Superior temporal gyrus (tissue), 1 donor: ENCODE results near the gene CAMTA1.

Source experiments
- DNase-seq: peaks from one replicate; pipeline ENCODE4 v3.0.0-alpha.2; 2016; ENCODE audit errors: extremely low spot score

Gene CAMTA1

GRCh38 chr1:7529917-7530316 is 744.7 kb downstream of the CAMTA1 start:
- no peak for DNase-seq

DNA sequence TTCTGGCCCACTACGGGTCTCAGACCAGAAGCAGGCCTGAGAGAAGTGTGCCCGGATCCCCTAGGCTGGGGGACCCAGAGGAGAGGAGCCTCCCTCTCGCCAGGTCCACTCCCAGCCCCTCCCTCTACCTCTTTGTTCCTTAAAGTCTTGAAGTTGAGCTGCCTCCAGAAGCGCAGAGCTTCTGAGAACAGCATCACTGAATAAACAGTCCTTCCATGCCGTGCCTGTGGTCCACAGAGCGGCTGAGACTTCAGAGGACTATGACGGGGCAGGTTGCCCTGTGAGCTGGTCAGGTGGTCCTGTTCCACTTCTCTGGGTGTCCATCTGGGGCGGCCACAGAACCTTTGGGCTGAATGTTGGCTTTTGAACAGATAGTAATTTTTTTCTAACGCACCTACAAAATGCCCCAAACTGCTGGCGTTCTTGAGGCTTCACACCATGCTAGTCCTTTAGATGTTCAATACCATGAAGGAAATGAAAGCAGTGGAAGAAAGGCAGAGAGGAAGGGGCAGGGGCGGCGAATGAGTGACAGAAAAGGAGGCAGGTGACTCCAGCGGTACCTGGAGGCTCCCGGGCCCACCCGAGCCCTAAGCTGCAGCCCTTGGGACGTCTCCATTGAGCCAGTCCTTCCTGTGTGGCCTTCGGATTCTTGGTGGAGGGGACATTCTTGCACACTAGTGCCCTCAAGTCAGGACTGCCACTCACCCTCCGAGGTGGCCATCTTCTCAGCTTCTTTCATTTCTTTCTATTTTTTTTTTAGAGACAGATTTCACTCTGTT is 746.5 kb downstream of the CAMTA1 start:
- DNase-seq: no peak

DNA sequence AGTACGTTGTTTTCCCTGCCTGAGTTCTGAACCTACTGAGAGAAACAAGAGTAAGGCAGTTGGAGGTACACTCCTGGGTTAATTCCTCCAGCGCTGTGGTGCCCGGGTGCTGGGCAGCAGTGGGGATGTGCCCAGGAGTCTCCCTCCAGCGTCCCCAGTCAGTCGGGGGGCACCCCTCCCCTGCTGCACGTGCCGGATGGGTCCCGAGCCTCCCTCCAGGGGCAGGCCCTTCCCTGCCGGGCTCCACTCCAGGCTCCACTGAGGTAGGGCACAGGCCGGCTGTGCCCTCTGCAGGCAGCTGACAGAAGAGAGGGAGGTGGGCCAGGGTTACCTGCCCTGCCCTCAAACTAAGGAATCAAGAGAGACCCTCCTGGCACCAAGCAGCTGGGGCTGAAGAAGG is 747.8 kb downstream of the CAMTA1 start:
- DNase-seq: no peak

DNA sequence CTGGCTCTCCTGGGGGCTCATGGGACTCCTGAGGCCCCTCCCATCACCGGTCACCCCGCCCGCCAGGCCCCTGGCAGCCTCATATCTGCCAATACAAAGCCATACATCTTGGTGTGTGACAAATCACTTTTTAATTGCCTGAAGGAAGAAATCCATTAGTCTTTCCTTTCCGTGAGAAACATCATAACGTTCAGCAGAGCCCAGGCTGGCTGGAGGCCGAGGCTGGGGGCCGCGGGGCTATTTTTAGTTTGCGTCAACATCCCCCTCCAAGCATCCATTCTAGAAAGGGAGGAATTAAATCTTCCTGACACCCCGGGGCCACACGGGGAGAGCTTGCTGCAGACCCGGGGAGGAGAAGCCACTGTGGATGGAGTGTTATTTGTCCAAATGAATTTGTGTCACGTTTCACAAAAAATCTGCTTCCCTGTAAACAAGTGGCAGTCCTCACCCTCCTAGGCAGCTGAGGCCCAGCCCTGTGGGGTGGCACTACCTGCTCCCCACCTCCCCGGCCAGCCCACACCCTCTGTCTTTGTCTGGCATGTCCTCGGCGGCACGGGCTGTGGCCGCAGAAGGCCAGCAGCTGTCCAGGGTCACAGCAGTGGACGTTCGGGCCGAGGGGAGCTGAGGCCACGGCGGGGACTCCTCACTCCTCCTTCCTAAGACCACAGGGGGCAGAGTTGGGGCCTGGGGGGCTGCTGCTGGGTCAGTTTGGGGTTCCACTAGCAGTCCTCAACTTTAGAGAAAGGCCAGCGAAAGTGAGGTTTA is 749.0 kb downstream of the CAMTA1 start:
- DNase-seq: no peak

GRCh38 chr1:7535016-7535415 is 749.8 kb downstream of the CAMTA1 start:
- DNase-seq: no peak

GRCh38 chr1:7535934-7536878 is 751.0 kb downstream of the CAMTA1 start:
- DNase-seq: no peak

DNA sequence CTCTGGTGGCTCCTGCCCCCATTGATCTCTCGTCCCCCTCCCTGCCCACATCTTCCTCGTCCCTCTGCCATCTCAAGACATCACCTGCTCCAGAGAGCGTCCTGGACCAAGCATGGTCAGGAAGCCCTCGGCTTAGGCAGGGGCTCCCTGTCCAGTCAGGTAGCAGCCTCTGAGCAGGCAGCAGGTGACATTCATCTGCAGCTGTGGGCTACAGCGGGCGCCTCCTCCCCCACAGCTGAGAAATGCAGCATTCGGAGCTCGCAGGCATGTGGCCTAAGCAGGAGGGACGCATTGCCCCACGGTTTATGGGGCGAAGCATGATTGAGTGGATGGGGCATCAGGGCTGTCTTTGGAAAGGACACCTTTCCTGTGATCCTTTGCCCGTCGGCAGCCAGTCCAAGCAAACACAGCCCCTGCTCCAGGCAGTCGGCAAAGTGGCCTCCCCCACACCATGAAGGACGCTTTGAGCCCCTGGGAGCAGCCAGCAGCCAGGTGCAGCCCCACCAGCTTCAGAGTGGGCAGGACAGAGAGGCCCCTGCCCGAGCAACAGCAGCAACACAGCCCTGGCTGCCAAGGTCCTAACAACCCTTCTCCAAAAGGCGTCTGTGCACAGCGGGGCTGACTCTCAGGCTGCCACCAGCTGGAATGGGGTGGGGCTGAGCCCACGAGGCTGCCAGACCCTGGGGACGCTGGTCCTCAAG is 751.8 kb downstream of the CAMTA1 start:
- DNase-seq: no peak

- no peak for DNase-seq
Measured at GRCh38 chr1:7538033-7538432, 752.8 kb downstream of the CAMTA1 start.

GRCh38 chr1:7538849-7539768 is 753.9 kb downstream of the CAMTA1 start:
- DNase-seq: no peak

DNA sequence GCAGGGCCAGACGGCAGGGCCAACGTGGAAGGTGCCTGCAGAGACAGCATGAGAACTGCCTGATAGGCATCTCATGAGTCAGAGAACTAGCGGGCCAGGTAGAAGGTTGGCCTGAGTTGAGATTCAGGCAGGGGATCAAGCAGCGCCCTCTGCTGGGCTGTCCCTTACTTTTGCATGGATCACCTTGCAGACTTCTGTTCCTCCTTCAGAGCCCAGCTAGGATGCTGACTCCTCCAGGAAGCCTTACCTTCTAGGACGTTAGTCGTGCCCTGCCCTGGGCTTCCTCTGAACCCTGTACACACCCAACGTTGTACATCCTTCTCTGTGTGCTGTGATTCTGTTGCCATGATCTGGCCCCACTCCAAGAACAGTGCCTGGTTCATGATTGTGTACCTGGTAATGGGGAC is 754.5 kb downstream of the CAMTA1 start:
- no peak for DNase-seq

GRCh38 chr1:7540816-7541215 is 755.6 kb downstream of the CAMTA1 start:
- no peak for DNase-seq

- DNase-seq: no peak
Measured at GRCh38 chr1:7541629-7542028, 756.4 kb downstream of the CAMTA1 start.

GRCh38 chr1:7543718-7544090 is 758.5 kb downstream of the CAMTA1 start:
- no peak for DNase-seq

GRCh38 chr1:7549277-7550161 is 764.3 kb downstream of the CAMTA1 start:
- no peak for DNase-seq

GRCh38 chr1:7550261-7550865 is 765.1 kb downstream of the CAMTA1 start:
- DNase-seq: no peak

DNA sequence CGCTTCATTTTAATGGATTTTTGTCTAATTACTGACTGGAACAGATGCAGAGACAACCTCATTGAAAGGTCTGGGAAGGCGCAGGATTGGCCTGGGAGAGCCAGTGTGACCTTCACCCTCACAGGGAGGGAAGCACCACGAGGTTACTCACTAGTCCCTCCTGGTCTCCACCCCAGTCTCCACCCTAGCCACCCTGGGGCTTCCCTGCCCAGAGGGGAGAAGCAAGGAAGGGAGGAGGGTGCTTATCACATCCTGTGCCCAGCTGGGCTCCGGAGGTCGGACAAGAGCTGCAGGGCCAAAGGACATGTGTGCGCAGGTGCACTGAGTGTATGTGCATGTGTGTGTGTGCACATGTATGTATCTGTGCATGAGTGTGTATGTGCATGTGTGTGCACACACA is 765.7 kb downstream of the CAMTA1 start:
- DNase-seq: no peak

DNA sequence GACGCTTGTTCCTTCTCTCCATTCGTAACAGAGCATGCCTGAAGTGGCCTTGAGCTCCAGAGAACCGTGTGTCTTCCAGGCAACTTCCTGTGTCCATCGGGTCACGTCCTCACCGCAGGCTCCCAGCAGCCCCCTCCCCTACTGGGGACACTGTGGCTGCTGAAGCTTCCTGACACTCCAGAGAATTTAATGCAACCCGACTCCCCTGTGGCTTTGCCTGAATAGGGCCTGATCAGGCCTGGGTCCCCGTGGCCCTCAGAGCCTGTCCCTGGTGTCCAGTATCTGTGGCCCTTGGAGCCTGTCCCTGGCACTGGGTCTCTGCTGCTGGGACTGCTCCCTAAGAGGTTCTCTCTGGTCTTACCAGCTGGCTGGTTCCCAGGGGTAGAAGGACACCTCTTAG is 766.2 kb downstream of the CAMTA1 start:
- no peak for DNase-seq

DNA sequence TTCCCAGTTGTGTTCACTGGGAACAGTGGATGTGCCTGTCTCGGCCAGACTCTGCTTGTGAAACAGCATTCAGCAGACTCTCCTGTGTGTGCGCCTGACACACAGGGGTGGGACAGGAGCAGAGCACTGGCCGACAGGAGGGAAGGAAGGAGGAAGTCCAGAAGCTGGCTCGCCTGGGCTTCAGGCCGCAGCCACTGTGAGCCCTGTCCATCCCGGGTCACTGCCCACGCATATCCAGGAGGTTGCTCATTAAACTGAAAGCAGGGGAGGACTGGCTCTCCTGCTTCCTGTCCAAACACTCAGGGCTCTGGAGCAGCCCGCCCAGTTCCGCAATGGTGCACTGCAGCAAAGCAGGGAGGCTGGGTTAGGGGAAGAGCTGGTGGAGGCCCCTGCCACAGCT is 767.1 kb downstream of the CAMTA1 start:
- DNase-seq: no peak
